Bronchial epithelial cell (primary cell): Measurements from ENCODE around the gene PGAM4. TPM values are rescaled to one million over a fixed set of nuclear protein-coding genes. Genes with fewer than 3 reads are reported as not detected.
A peak's percentile ranks its signal among the peaks of the same experiment; 100 is the strongest.

Experiments
- DNase-seq: peaks from one replicate; pipeline ENCODE4 v3.0.0-alpha.2; 2010; ENCODE audit warnings: low read depth
- FAIRE-seq: peaks from 2 replicates; lab custom pipeline; 2011; peaks lifted over from hg19 to GRCh38; lab: Jason Lieb, UNC
- H3K27me3 ChIP-seq: 2 replicates; pipeline ENCODE4 v1.5.1; 2011; ENCODE audit warnings: low read length; ENCODE audit not compliant: control insufficient read depth, insufficient read depth
- H3K36me3 ChIP-seq: 2 replicates; pipeline ENCODE4 v1.5.1; 2011; ENCODE audit warnings: low read length; ENCODE audit not compliant: control insufficient read depth, insufficient read depth
- H3K4me3 ChIP-seq: 2 replicates; pipeline ENCODE4 v1.5.1; 2011; ENCODE audit warnings: mild to moderate bottlenecking, low read depth, low read length, control low read depth
- total RNA-seq: library from RNA; depleted of rRNA; stranded (reverse); fragments of >200 nt; gene quantifications from 2 replicates; pipeline ENCODE4 v1.2.1, GENCODE V29; 2014
- TF ChIP-seq, protein P1 (sequence below): IDR thresholded peaks from 2 replicates; pipeline ENCODE4 v1.5.1; 2011; ENCODE audit warnings: mild to moderate bottlenecking, moderate library complexity, low read length, control low read depth, inconsistent platforms; ENCODE audit not compliant: insufficient read depth, severe bottlenecking

Gene PGAM4
- total RNA-seq = not detected in 2 replicates

DNA sequence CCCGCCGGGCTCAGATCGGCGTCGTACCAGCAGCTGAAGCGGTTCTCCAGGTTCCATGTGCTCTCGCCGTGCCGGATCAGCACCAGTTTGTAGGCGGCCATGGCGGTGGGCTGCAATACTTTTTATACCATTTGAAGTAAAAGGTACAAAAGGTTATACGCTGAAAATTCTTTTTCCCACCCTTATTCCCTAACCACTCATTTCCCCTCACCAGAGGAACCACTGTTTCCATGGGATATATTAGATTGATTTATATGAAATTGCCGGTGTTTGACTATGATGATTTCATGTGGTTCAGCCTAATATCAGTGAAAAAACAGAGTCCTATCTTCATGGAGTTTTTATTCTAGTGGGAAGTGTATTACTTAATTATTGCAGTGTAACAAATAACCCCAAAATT is at the start of gene PGAM4:
Gene PGAM4 (minus strand): TSS at position 101 of the 400 bp plus-strand sequence. CDS start 0 bp downstream, at position 101.
- Histone ChIP-seq H3K27me3 (no peaks in the 10 kb centered on the region), H3K36me3 (no peaks in the 10 kb centered on the region), H3K4me3 (no peak within 1 kb of the TSS)
- DNase-seq = no peak
- TF ChIP-seq, protein P1, sequence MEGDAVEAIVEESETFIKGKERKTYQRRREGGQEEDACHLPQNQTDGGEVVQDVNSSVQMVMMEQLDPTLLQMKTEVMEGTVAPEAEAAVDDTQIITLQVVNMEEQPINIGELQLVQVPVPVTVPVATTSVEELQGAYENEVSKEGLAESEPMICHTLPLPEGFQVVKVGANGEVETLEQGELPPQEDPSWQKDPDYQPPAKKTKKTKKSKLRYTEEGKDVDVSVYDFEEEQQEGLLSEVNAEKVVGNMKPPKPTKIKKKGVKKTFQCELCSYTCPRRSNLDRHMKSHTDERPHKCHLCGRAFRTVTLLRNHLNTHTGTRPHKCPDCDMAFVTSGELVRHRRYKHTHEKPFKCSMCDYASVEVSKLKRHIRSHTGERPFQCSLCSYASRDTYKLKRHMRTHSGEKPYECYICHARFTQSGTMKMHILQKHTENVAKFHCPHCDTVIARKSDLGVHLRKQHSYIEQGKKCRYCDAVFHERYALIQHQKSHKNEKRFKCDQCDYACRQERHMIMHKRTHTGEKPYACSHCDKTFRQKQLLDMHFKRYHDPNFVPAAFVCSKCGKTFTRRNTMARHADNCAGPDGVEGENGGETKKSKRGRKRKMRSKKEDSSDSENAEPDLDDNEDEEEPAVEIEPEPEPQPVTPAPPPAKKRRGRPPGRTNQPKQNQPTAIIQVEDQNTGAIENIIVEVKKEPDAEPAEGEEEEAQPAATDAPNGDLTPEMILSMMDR = no peak
- FAIRE-seq = no peak

DNA sequence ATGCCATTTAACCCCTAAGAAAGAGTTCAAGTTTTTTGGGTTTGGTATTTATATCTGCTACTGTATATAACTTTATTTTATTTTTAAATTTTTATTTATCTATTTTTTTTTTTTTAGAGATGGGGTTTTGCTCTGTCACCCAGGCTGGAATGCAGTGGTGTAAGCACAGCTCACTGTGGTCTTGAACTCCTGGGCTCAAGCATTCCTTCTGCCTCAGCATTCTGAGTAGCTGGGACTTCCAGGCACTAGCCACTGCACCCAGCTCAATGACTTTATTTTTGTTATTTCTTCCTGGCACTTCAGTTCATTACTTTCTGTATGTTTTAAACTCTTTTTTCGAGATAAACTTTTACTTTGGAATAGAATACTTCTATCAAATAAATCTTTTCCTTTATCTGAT is 42.4 kb upstream of the PGAM4 start:
- H3K27me3 ChIP-seq = no peaks in the 10 kb centered on the region
- TF ChIP-seq, protein P1 = no peak
- H3K36me3 ChIP-seq = no peaks in the 10 kb centered on the region
- DNase-seq (no peak), FAIRE-seq (no peak)
- no peak overlapping the region for H3K4me3 ChIP-seq

DNA sequence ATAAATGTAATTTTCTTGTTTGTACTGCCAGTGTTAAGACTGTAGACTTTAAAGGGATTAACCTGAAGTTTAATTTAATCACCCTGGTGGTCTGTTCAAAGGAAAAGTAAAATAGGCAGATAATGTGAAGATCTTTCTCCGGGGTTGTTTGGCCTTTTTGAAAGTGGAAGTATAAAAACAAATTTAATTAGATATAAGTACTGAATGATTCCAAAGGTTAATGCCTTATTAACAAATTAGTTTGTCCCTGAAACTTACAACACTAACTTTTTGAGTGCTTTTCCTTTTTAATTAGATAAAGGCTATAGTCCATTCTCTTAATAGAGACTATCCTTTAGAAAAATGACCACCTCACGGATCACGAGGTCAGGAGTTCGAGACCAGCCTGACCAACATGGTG is 10.4 kb upstream of the PGAM4 start:
- H3K36me3 ChIP-seq = no peaks in the 10 kb centered on the region
- no peak overlapping the region for H3K4me3 ChIP-seq
- H3K27me3 ChIP-seq = no peaks in the 10 kb centered on the region
- no peak for DNase-seq
- TF ChIP-seq, protein P1 = no peak
- FAIRE-seq = no peak

DNA sequence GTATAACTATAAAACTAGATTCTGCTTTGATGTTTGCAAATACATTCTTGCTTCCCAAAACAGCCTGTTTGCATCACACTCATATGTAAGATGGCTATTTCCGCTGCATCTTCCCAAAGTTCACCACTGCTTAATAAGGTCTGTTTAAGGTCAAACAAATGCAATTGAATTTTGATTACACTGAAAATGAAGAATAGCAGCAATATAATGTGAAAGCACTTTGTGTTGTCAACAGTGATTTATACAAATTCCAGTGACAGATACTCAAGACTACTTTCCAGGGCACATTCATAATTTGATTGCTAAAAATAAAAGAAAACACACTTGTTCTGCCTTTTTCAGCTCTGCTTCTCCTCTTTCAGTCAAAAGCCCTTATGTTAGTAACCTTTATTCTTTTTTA is 8.1 kb upstream of the PGAM4 start:
- TF ChIP-seq, protein P1 = no peak
- FAIRE-seq = no peak
- H3K36me3 ChIP-seq = no peaks in the 10 kb centered on the region
- no peaks in the 10 kb centered on the region for H3K27me3 ChIP-seq
- no peak overlapping the region for H3K4me3 ChIP-seq
- DNase-seq = no peak

DNA sequence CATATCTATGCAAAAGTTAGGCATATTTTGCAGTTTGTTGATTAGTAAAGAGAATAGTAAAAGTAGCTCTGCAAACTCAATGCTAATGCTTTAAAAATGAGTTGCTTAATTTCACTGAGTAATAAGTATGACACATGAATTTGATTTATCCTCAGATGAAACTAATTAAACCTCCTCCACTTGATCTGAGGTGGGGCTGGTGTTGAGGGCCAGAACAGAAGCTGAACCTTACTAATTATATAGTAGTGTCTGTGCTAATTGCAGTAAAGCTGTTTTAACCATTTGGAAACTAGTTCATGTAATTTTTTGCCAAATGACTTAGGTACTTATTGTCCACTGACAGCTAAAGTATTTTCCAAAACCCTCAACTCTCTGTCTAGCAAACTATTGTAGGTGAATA is 7.7 kb upstream of the PGAM4 start:
- Histone ChIP-seq H3K36me3 (no peaks in the 10 kb centered on the region), H3K27me3 (no peaks in the 10 kb centered on the region), H3K4me3 (no peak overlapping the region)
- DNase-seq (peak; percentile 28), FAIRE-seq (no peak)
- TF ChIP-seq, protein P1 = no peak

DNA sequence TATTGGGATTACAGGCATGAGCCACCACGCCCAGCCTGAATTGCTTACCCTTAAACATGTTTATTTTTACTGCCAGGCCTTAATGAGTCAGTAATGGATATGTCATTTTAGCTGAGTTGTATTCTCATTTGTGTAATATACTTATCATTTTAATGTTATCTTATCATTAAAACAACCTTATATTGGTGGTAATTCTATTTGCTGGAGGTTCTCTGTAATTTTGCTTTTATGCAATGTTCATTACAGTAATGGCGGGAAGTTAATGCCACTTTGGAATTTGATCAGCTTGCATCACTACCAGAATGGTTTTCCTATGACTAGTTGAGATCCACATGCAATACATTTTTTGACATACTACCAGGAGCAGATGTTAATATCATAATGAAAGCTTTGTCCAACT is 6.3 kb upstream of the PGAM4 start:
- H3K27me3 ChIP-seq = no peaks in the 10 kb centered on the region
- no peaks in the 10 kb centered on the region for H3K36me3 ChIP-seq
- TF ChIP-seq, protein P1 = no peak
- FAIRE-seq (no peak), DNase-seq (peak; percentile 18)
- no peak overlapping the region for H3K4me3 ChIP-seq
